Pancreas (tissue), 10 donors: ENCODE results near the gene TANGO2. TPM values are rescaled to one million over a fixed set of nuclear protein-coding genes. Genes with fewer than 3 reads are reported as not detected.

Experiments
- ATAC-seq, 4 donors: fragments of 200-7000 bp; cut with Tn5 transposase; one replicate each; pipeline versions ENCODE4 v1.8.0 to v1.9.1; 2020; ENCODE audit warnings: mild to moderate bottlenecking in 4 of 4, moderate library complexity in 4 of 4
- DNase-seq, 6 donors: peaks; one replicate each; pipeline ENCODE4 v3.0.0-alpha.2; 2020
- FAIRE-seq: peaks from 2 replicates; lab custom pipeline; 2012; peaks lifted over from hg19 to GRCh38; lab: Jason Lieb, UNC
- H3K27ac ChIP-seq, 4 donors: fragments of 200-600 bp; sonication (generic); 1 replicate in 3 of 4; 2 replicates in 1 of 4; pipeline versions ENCODE4 v1.5.0 to v1.8.0; 2020
- H3K27me3 ChIP-seq, 4 donors: fragments of 200-600 bp; one replicate each; pipeline ENCODE4 v1.8.0; 2021
- H3K36me3 ChIP-seq, 3 donors: fragments of 200-600 bp; sonication (generic) in 1 of 3; one replicate each; pipeline versions ENCODE4 v1.5.0 to v1.8.0; 2020 to 2021
- H3K4me1 ChIP-seq, 3 donors: fragments of 200-600 bp; one replicate each; pipeline ENCODE4 v1.8.0; 2021
- H3K4me3 ChIP-seq, 4 donors: fragments of 200-600 bp; sonication (generic) in 2 of 4; one replicate each; pipeline versions ENCODE4 v1.5.0 to v1.8.0; 2020 to 2021
- H3K9me3 ChIP-seq, 4 donors: fragments of 200-600 bp; one replicate each; pipeline ENCODE4 v1.8.0; 2021
- WGBS, 2 donors: extraction: QIAGEN DNeasy Blood & Tissue Kit; methylation state at CpG; one replicate each; pipeline ENCODE4 v1.1.7; 2013; 5-methylcytosine and 5-hydroxymethylcytosine counted together
- intact Hi-C, 3 donors: fragments of 100-400 bp; cut with DNase I; formaldehyde crosslinking; loops; one replicate each; pipeline versions ENCODE4 v1.11.1 to v1.14.2; 2022
- polyA plus RNA-seq, 2 donors: library from polyadenylated mRNA; stranded (reverse); fragments of 200-250 nt; gene quantifications; one replicate each; pipeline ENCODE4 v1.2.3, GENCODE V29; 2013
- total RNA-seq, 6 donors: library from RNA; stranded (reverse); fragmentation: NEBNext Ultra II Directional in 4 of 6; extraction: Animal tissue kit (Norgen Biotek cat#: 25700) in 4 of 6; gene quantifications; one replicate each; pipeline versions ENCODE4 v1.2.1 to v1.2.4, GENCODE V29; 2021 to 2023
- TF ChIP-seq, protein P1 (sequence below), 4 donors: fragments of 200-600 bp; sonication (generic) in 3 of 4; IDR thresholded peaks; one replicate each; pipeline versions ENCODE4 v1.5.0 to v1.8.0; 2021; ENCODE audit warnings: antibody characterized with exemption in 4 of 4
- donor health status: healthy with polysubstance abuse.
- donor health status: DM: no; HTN: no; CAD: no; lungs with moderate emphysema.
- donor health status: DM: no; HTN: no; CAD: no.
- donor health status: control.
- donor health status: control.
- donor health status: Bipolar disorder and iron deficiency.
- donor health status: DM: yes; HTN: yes; CAD: no.
- donor health status: DM: no; HTN: no; CAD: no.
- donor health status: DM: no; HTN: no; CAD: no.
- donor health status: DM: yes; HTN: yes; CAD: no.

The TANGO2 gene
- total and polyA plus RNA-seq, 8 donors: 4.0 to 20.4 (median 11.5) TPM

GRCh38 chr22:20019661-20020532 is 1.0 kb upstream of the TANGO2 start:
- H3K4me3 ChIP-seq: peak overlapping the region in 2 of 4 donors; percentile 92 to 96
- TF ChIP-seq, protein P1, sequence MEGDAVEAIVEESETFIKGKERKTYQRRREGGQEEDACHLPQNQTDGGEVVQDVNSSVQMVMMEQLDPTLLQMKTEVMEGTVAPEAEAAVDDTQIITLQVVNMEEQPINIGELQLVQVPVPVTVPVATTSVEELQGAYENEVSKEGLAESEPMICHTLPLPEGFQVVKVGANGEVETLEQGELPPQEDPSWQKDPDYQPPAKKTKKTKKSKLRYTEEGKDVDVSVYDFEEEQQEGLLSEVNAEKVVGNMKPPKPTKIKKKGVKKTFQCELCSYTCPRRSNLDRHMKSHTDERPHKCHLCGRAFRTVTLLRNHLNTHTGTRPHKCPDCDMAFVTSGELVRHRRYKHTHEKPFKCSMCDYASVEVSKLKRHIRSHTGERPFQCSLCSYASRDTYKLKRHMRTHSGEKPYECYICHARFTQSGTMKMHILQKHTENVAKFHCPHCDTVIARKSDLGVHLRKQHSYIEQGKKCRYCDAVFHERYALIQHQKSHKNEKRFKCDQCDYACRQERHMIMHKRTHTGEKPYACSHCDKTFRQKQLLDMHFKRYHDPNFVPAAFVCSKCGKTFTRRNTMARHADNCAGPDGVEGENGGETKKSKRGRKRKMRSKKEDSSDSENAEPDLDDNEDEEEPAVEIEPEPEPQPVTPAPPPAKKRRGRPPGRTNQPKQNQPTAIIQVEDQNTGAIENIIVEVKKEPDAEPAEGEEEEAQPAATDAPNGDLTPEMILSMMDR (IDR thresholded peaks at IDR 0.05): no peak
- WGBS, 2 donors: 61% methylated on average over 8 of the region's 8 CpGs

DNA sequence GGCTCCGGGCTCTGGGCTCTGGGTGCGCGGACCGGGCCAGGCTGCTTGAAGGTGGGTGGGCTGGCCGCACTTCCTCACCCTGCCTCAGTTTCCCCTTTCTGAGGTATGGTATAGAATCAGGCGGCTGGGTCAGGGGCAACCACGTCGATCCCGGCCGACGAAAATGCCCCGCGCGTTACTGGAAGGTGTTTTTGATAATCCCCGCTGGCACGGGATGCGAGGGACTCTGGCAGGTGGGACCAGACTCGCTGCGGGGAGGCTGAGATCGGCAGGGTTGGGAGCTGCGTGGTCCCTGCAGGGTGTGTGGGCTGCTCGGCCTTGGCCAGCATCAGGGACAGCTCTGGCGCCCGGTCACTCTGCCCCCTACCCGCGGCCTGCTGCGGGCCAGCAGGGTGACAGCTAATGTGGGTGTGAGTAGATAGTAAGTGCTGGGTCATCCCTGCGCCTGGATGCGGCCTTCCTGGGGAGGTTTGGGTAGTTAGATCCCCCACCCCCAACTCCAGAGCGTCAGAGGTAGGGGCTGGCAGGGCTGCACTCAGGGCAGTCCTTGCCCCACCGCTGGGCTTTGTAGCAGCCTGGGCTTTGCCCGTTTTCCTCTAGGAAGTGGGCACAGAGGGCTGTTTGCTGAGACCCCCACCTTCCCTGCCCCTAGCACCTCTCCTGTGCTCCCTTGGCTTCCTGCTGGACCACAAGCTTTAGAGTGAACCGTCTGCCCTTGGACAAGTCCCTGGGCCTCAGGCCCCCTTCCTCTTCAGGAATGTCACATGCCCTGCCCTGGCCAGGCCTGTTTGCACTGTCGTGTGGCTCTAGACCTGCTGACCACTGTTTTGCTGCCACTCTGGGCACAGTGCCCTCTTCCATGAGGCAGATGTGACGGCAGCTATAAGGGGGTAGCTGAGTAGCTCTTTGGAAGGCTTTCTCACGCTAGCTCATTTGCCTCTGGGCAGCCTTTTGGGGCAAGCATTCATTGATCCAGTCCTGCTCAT is 579 bp downstream of the TANGO2 start:
- TF ChIP-seq, protein P1 (IDR thresholded peaks at IDR 0.05): no peak
- Histone ChIP-seq H3K9me3 (no peaks in the 10 kb centered on the region), H3K27ac (peak overlapping the region; percentile 53 to 73 (median 64)), H3K4me3 (peak overlapping the region; percentile 59 to 97 (median 94)), H3K36me3 (no peaks in the 10 kb centered on the region), H3K4me1 (peaks cover 9 to 19% (median 13%) of the 10 kb centered on the region in 3 donors), H3K27me3 (no peaks in the 10 kb centered on the region)
- intact Hi-C loops: loop anchor here in 1 of 3 donors (10.0 kb wide), 1 partner anchor 47 kb away; no protein-coding TSS in a partner anchor
- FAIRE-seq (no peak), DNase-seq (peak in 5 of 6 donors; percentile 51 to 81 (median 69)), ATAC-seq (peak; percentile 20 to 62 (median 50))
- 1% methylated on average over 36 of the region's 36 CpGs for WGBS, 2 donors

More at GRCh38 chr22:20019661-20020532, 1.0 kb upstream of the TANGO2 start:
- peaks cover 9 to 19% (median 13%) of the 10 kb centered on the region in 3 donors for H3K4me1 ChIP-seq
- peak overlapping the region in 2 of 4 donors; percentile 57 to 68 for H3K27ac ChIP-seq
- ATAC-seq (no peak), DNase-seq (peak in 1 of 6 donors; percentile 66), FAIRE-seq (no peak)
- H3K27me3 ChIP-seq: no peaks in the 10 kb centered on the region
- H3K36me3 ChIP-seq: no peaks in the 10 kb centered on the region
- H3K9me3 ChIP-seq: no peaks in the 10 kb centered on the region
- intact Hi-C loops: loop anchor here in 1 of 3 donors (10.0 kb wide), 1 partner anchor 45 kb away; no protein-coding TSS in a partner anchor

DNA sequence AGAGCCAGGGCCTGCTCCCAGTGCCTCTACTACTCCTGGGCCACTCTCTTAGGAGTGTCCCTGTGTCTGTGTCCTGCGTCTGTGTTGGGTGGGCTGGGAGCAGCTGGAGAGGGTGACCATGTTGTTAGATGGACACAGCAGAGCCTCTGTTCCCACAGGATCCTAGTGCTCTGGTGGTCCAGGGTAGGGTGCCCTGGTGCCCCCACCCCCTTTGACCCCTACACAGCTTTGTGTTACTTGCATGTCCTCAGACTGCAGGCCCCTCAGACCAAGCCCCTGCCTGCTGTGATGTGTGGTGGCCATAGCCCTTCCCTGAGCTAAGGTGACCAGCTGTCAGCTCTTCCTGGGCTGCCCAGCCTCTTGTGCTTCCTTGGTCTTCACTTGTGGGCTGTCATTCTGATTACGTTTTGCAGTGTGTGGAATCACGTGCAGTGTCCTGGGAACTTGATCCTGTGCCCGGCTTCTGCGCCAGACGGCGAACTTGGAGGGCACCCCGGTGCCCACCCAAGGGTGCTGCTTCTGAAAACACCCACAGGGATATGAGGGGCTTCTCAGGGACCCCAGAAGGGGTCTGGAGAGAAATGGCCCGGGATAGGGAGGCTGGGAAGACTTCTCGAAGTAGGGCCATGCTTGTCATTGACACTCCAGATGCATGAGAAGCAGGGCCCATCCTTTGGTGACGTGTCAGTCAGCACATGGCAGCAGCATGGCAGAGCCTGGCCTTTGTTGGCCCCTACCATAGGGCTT is 1.5 kb downstream of the TANGO2 start:
- Histone ChIP-seq H3K4me1 (peaks cover 9 to 16% (median 10%) of the 10 kb centered on the region in 3 donors), H3K4me3 (peak overlapping the region in 2 of 4 donors; percentile 92 to 96), H3K27me3 (no peaks in the 10 kb centered on the region), H3K36me3 (no peaks in the 10 kb centered on the region), H3K9me3 (no peaks in the 10 kb centered on the region), H3K27ac (peak overlapping the region in 3 of 4 donors; percentile 63 to 73 (median 64))
- intact Hi-C loops: loop anchor here in 1 of 3 donors (10.0 kb wide), 1 partner anchor 48 kb away; no protein-coding TSS in a partner anchor
- ATAC-seq: no peak
- WGBS, 2 donors: 75 to 81% methylated on average over 11 of the region's 11 CpGs
- DNase-seq: peak in 1 of 6 donors; percentile 40
- TF ChIP-seq, protein P1 (IDR thresholded peaks at IDR 0.05): no peak
- no peak for FAIRE-seq

GRCh38 chr22:20022978-20023613 is 2.2 kb downstream of the TANGO2 start:
- 80 to 92% methylated on average over 10 of the region's 10 CpGs for WGBS, 2 donors
- Histone ChIP-seq H3K36me3 (no peaks in the 10 kb centered on the region), H3K27ac (peak overlapping the region in 1 of 4 donors; percentile 63), H3K9me3 (no peaks in the 10 kb centered on the region), H3K27me3 (no peaks in the 10 kb centered on the region), H3K4me1 (peaks cover 9 to 16% (median 9%) of the 10 kb centered on the region in 3 donors), H3K4me3 (no peak overlapping the region)
- ATAC-seq (no peak), DNase-seq (peak in 2 of 6 donors; percentile 2 to 22), FAIRE-seq (no peak)
- intact Hi-C loops: loop anchor here in 1 of 3 donors (10.0 kb wide), 1 partner anchor 48 kb away; no protein-coding TSS in a partner anchor
- TF ChIP-seq, protein P1 (IDR thresholded peaks at IDR 0.05): no peak
